Prostate gland (tissue), 2 donors: ENCODE measurements around the gene DNAJC1. TPM values are rescaled to one million over a fixed set of nuclear protein-coding genes. Genes with fewer than 3 reads are reported as not detected.

ENCODE experiments used
- DNase-seq: peaks from one replicate; pipeline ENCODE4 v3.0.0-alpha.2; 2019; ENCODE audit warnings: low spot score
- H3K27ac ChIP-seq, 2 donors: fragments of 200-600 bp; sonication (generic); 2 replicates each; pipeline ENCODE4 v1.5.1; 2017 to 2019
- H3K27me3 ChIP-seq: fragments of 200-600 bp; sonication (generic); replicated peaks from 2 replicates; pipeline ENCODE4 v1.5.1; 2019; ENCODE audit not compliant: insufficient read depth
- H3K36me3 ChIP-seq, 2 donors: fragments of 200-600 bp; sonication (generic); 1 replicate in 1 of 2; 2 replicates in 1 of 2; pipeline versions ENCODE4 v1.5.1 to v1.8.1; 2017 to 2019
- H3K4me1 ChIP-seq: fragments of 200-600 bp; sonication (generic); replicated peaks from 2 replicates; pipeline ENCODE4 v1.5.1; 2019
- H3K4me3 ChIP-seq, 2 donors: fragments of 200-600 bp; sonication (generic); 2 replicates each; pipeline ENCODE4 v1.5.1; 2017 to 2019
- H3K9me3 ChIP-seq: fragments of 200-600 bp; sonication (generic); 2 replicates; pipeline ENCODE4 v1.5.1; 2017
- POLR2A ChIP-seq: fragments of 450-650 bp; IDR thresholded peaks from one replicate; pipeline ENCODE4 v1.6.1; 2016; ENCODE audit warnings: antibody characterized with exemption, mild to moderate bottlenecking
- POLR2AphosphoS5 ChIP-seq: sonication (generic); formaldehyde crosslinking; IDR thresholded peaks from one replicate; pipeline ENCODE4 v1.6.1; 2017; ENCODE audit warnings: antibody characterized with exemption
- WGBS: methylation state at CpG from one replicate; pipeline ENCODE4 v1.1.5; 2018; 5-methylcytosine and 5-hydroxymethylcytosine counted together
- intact Hi-C: fragments of 100-400 bp; cut with DNase I; formaldehyde crosslinking; loops from one replicate; pipeline ENCODE4 v1.14.2; 2022
- total RNA-seq, 2 donors: library from RNA; depleted of rRNA; stranded (reverse); fragments of >200 nt; gene quantifications; one replicate each; pipeline ENCODE4 v1.1.0, GENCODE V29; 2016
- TF ChIP-seq, protein P1 (sequence below), 4 experiments: fragments of 200-600 bp in 2 of 4; fragments of 450-650 bp in 2 of 4; sonication (generic) in 2 of 4; IDR thresholded peaks; 1 replicate in 3 of 4; 2 replicates in 1 of 4; pipeline ENCODE4 v1.5.1; 2016 to 2019; ENCODE audit warnings: antibody characterized with exemption in 4 of 4, mild to moderate bottlenecking in 2 of 4, moderate library complexity in 2 of 4

DNAJC1 gene
- total RNA-seq, 2 donors from 2014 or later = 62.8 to 89.3 TPM

GRCh38 chr10:21814866-21815265 is 188.7 kb downstream of the DNAJC1 start:
- Histone ChIP-seq H3K36me3 (no peaks in the 10 kb centered on the region), H3K4me3 (no peak overlapping the region), H3K27ac (no peak overlapping the region), H3K9me3 (no peaks in the 10 kb centered on the region), H3K27me3 (no peaks in the 10 kb centered on the region), H3K4me1 (no peaks in the 10 kb centered on the region)
- WGBS = 89% methylated on average over 2 of the region's 2 CpGs
- TF ChIP-seq POLR2A = no peak
- no peak for TF ChIP-seq POLR2AphosphoS5
- no peak for DNase-seq
- intact Hi-C loops = no loop called here

DNA sequence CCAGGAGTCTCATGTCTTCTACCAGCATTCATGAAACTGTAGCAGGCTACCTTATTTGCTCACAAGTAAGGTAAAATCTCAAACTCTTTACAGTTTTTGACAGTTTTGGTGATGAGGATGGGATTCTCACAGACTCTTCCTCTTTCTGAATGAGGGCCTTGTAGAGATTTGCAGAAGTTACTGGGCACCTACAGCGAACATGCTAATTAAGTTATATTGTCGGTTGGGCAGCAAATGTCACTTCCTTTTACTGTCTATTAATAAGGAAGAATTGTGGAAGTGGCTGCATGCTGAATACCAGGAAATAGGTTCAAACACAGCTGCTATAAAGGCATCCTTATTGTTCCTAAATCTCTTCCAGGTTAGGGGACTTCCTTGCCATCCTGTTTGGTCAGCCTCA is 189.6 kb downstream of the DNAJC1 start:
- Histone ChIP-seq H3K36me3 (no peaks in the 10 kb centered on the region), H3K27ac (no peak overlapping the region), H3K4me1 (no peaks in the 10 kb centered on the region), H3K4me3 (no peak overlapping the region), H3K9me3 (no peaks in the 10 kb centered on the region), H3K27me3 (no peaks in the 10 kb centered on the region)
- TF ChIP-seq, protein P1, sequence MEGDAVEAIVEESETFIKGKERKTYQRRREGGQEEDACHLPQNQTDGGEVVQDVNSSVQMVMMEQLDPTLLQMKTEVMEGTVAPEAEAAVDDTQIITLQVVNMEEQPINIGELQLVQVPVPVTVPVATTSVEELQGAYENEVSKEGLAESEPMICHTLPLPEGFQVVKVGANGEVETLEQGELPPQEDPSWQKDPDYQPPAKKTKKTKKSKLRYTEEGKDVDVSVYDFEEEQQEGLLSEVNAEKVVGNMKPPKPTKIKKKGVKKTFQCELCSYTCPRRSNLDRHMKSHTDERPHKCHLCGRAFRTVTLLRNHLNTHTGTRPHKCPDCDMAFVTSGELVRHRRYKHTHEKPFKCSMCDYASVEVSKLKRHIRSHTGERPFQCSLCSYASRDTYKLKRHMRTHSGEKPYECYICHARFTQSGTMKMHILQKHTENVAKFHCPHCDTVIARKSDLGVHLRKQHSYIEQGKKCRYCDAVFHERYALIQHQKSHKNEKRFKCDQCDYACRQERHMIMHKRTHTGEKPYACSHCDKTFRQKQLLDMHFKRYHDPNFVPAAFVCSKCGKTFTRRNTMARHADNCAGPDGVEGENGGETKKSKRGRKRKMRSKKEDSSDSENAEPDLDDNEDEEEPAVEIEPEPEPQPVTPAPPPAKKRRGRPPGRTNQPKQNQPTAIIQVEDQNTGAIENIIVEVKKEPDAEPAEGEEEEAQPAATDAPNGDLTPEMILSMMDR (IDR thresholded peaks at IDR 0.05) = no peak
- no peak for TF ChIP-seq POLR2A
- no peak for TF ChIP-seq POLR2AphosphoS5
- no peak for DNase-seq
- 88% methylated on average over 2 of the region's 2 CpGs for whole genome bisulfite sequencing
- intact Hi-C loops = no loop called here

GRCh38 chr10:21811245-21811585 is 192.3 kb downstream of the DNAJC1 start:
- no peak for DNase-seq
- no peaks in the 10 kb centered on the region for H3K4me1 ChIP-seq
- H3K36me3 ChIP-seq = no peaks in the 10 kb centered on the region
- H3K27me3 ChIP-seq = no peaks in the 10 kb centered on the region
- TF ChIP-seq POLR2AphosphoS5 (no peak), POLR2A (no peak)
- TF ChIP-seq, protein P1 (IDR thresholded peaks at IDR 0.05) = no peak
- no peak overlapping the region for H3K27ac ChIP-seq
- no peak overlapping the region for H3K4me3 ChIP-seq
- H3K9me3 ChIP-seq = no peaks in the 10 kb centered on the region
- WGBS = 71% methylated on average over 2 of the region's 2 CpGs
- intact Hi-C loops = no loop called here

- Histone ChIP-seq H3K4me3 (no peak overlapping the region), H3K27ac (no peak overlapping the region), H3K9me3 (no peaks in the 10 kb centered on the region), H3K4me1 (no peaks in the 10 kb centered on the region), H3K36me3 (no peaks in the 10 kb centered on the region), H3K27me3 (no peaks in the 10 kb centered on the region)
- WGBS = 94% methylated on average over 7 of the region's 7 CpGs
- TF ChIP-seq, protein P1 (IDR thresholded peaks at IDR 0.05) = no peak
- DNase-seq = no peak
- intact Hi-C loops = no loop called here
Measured at GRCh38 chr10:21810582-21811244, 192.8 kb downstream of the DNAJC1 start.

- no peaks in the 10 kb centered on the region for H3K36me3 ChIP-seq
- no peak overlapping the region for H3K27ac ChIP-seq
- no peak overlapping the region for H3K4me3 ChIP-seq
- H3K27me3 ChIP-seq = no peaks in the 10 kb centered on the region
- intact Hi-C loops = no loop called here
- no peaks in the 10 kb centered on the region for H3K4me1 ChIP-seq
- TF ChIP-seq POLR2A (no peak), POLR2AphosphoS5 (no peak)
- TF ChIP-seq, protein P1 (IDR thresholded peaks at IDR 0.05) = no peak
- no peaks in the 10 kb centered on the region for H3K9me3 ChIP-seq
- WGBS = 81% methylated on average over 3 of the region's 3 CpGs
- no peak for DNase-seq
Measured at GRCh38 chr10:21808550-21808949, 195.0 kb downstream of the DNAJC1 start.
